Stomach (tissue), 9 donors: ENCODE data around the gene ZMYND8. TPM values are rescaled to one million over a fixed set of nuclear protein-coding genes. Genes with fewer than 3 reads are reported as not detected.

ENCODE experiments used
- DNase-seq, 2 donors: peaks; one replicate each; pipeline versions ENCODE4 v3.0.0 to v3.0.0-alpha.2; 2013 to 2019
- H3K27ac ChIP-seq, 5 donors: fragments of 200-600 bp in 4 of 5; sonication (generic) in 4 of 5; one replicate each; pipeline ENCODE4 v1.5.1; 2013 to 2019; ENCODE audit warnings: mild to moderate bottlenecking in 1 of 5, moderate library complexity in 1 of 5
- H3K27me3 ChIP-seq, 3 donors: fragments of 200-600 bp; sonication (generic); one replicate each; pipeline ENCODE4 v1.5.1; 2017 to 2019; ENCODE audit warnings: mixed run types in 1 of 3
- H3K36me3 ChIP-seq, 4 donors: fragments of 200-600 bp; sonication (generic); 1 replicate in 3 of 4; 2 replicates in 1 of 4; pipeline ENCODE4 v1.5.1; 2016 to 2019
- H3K4me1 ChIP-seq, 4 donors: fragments of 200-600 bp; sonication (generic); one replicate each; pipeline ENCODE4 v1.5.1; 2016 to 2019
- H3K4me3 ChIP-seq, 4 donors: fragments of 200-600 bp; sonication (generic) in 3 of 4; one replicate each; pipeline ENCODE4 v1.5.1; 2016 to 2019; ENCODE audit warnings: mild to moderate bottlenecking in 1 of 4
- H3K9me3 ChIP-seq, 4 donors: fragments of 200-600 bp; sonication (generic); one replicate each; pipeline ENCODE4 v1.5.1; 2016 to 2019
- CTCF ChIP-seq, 7 experiments: fragments of 450-650 bp in 4 of 7; fragments of 200-600 bp in 3 of 7; sonication (generic) in 3 of 7; IDR thresholded peaks; one replicate each; pipeline ENCODE4 v1.5.1; 2016 to 2019; ENCODE audit warnings: antibody characterized with exemption in 7 of 7, control low read depth in 2 of 7, mild to moderate bottlenecking in 1 of 7
- EP300 ChIP-seq: sonication (generic); formaldehyde crosslinking; IDR thresholded peaks from one replicate; pipeline ENCODE4 v1.6.1; 2017; ENCODE audit warnings: antibody characterized with exemption
- POLR2A ChIP-seq, 4 donors: fragments of 450-650 bp; IDR thresholded peaks; one replicate each; pipeline ENCODE4 v1.6.1; 2016; ENCODE audit warnings: antibody characterized with exemption in 4 of 4, control low read depth in 2 of 4, mild to moderate bottlenecking in 1 of 4, moderate library complexity in 1 of 4
- POLR2AphosphoS5 ChIP-seq, 3 donors: sonication (generic); formaldehyde crosslinking; IDR thresholded peaks; one replicate each; pipeline ENCODE4 v1.6.1; 2016; ENCODE audit warnings: antibody characterized with exemption in 3 of 3
- WGBS, 5 donors: extraction: QIAGEN DNeasy Blood & Tissue Kit in 3 of 5; methylation state at CpG; one replicate each; pipeline versions ENCODE4 v1.1.5 to v1.1.7; 2013 to 2018; 5-methylcytosine and 5-hydroxymethylcytosine counted together
- intact Hi-C: fragments of 100-400 bp; cut with DNase I; formaldehyde crosslinking; loops from one replicate; pipeline ENCODE4 v1.15.1; 2023; ENCODE audit warnings: low total_unique reads
- polyA plus RNA-seq, 3 donors: library from polyadenylated mRNA; stranded (reverse); fragments of 200-250 nt; gene quantifications; one replicate each; pipeline ENCODE4 v1.2.3, GENCODE V29; 2013
- total RNA-seq, 5 donors: library from RNA; depleted of rRNA; stranded (reverse); fragments of >200 nt; gene quantifications; one replicate each; pipeline versions ENCODE4 v1.1.0 to v1.2.3, GENCODE V29; 2014 to 2016
- donor health status: healthy with polysubstance abuse.
- donor health status: Bipolar disorder and iron deficiency.
- donor health status: healthy.

Gene ZMYND8
- total and polyA plus RNA-seq, 8 donors = 9.2 to 82.6 (median 39.4) TPM

GRCh38 chr20:47286681-47287080 lies 69.8 kb downstream of the ZMYND8 start:
- 77 to 93% (median 83%) methylated on average over 5 of the region's 5 CpGs for WGBS, 5 donors
- intact Hi-C loops = no loop called here
- no peak overlapping the region for H3K4me3 ChIP-seq
- no peaks in the 10 kb centered on the region for H3K9me3 ChIP-seq
- no peaks in the 10 kb centered on the region for H3K27me3 ChIP-seq
- H3K27ac ChIP-seq = no peak overlapping the region
- DNase-seq = no peak
- H3K4me1 ChIP-seq = no peaks in the 10 kb centered on the region
- peaks cover 74 to 100% (median 98%) of the 10 kb centered on the region in 4 donors for H3K36me3 ChIP-seq
- TF ChIP-seq EP300 (no peak), POLR2AphosphoS5 (IDR thresholded peaks at IDR 0.05) (no peak), POLR2A (IDR thresholded peaks at IDR 0.05) (no peak), CTCF (IDR thresholded peaks at IDR 0.05) (no peak)

GRCh38 chr20:47285189-47285588 lies 71.3 kb downstream of the ZMYND8 start:
- no peak for TF ChIP-seq CTCF (IDR thresholded peaks at IDR 0.05)
- TF ChIP-seq EP300 = no peak
- no peak for TF ChIP-seq POLR2A (IDR thresholded peaks at IDR 0.05)
- TF ChIP-seq POLR2AphosphoS5 (IDR thresholded peaks at IDR 0.05) = no peak
- no peak for DNase-seq
- 69 to 80% (median 78%) methylated on average over 4 of the region's 4 CpGs for WGBS, 5 donors
- intact Hi-C loops = no loop called here
- Histone ChIP-seq H3K4me3 (no peak overlapping the region), H3K36me3 (peaks cover 66 to 100% (median 99%) of the 10 kb centered on the region in 4 donors), H3K27me3 (no peaks in the 10 kb centered on the region), H3K9me3 (no peaks in the 10 kb centered on the region), H3K27ac (no peak overlapping the region), H3K4me1 (no peaks in the 10 kb centered on the region)

- Histone ChIP-seq H3K27ac (no peak overlapping the region), H3K4me3 (no peak overlapping the region), H3K36me3 (peaks cover 68 to 100% (median 99%) of the 10 kb centered on the region in 4 donors), H3K27me3 (no peaks in the 10 kb centered on the region), H3K9me3 (no peaks in the 10 kb centered on the region), H3K4me1 (peaks cover 0 to under 1% (median under 1%) of the 10 kb centered on the region in 4 donors)
- 96 to 99% (median 97%) methylated on average over 5 of the region's 5 CpGs for WGBS, 5 donors
- TF ChIP-seq CTCF (IDR thresholded peaks at IDR 0.05) (no peak), POLR2A (IDR thresholded peaks at IDR 0.05) (no peak), EP300 (no peak), POLR2AphosphoS5 (IDR thresholded peaks at IDR 0.05) (no peak)
- intact Hi-C loops = no loop called here
- no peak for DNase-seq
Observed at GRCh38 chr20:47284373-47284772, 72.1 kb downstream of the ZMYND8 start.

GRCh38 chr20:47283411-47283810 lies 73.1 kb downstream of the ZMYND8 start:
- DNase-seq = no peak
- intact Hi-C loops = no loop called here
- Histone ChIP-seq H3K36me3 (peaks cover 63 to 100% (median 99%) of the 10 kb centered on the region in 4 donors), H3K4me1 (peaks cover 0 to 11% (median 5%) of the 10 kb centered on the region in 4 donors), H3K9me3 (no peaks in the 10 kb centered on the region), H3K27me3 (no peaks in the 10 kb centered on the region), H3K4me3 (no peak overlapping the region), H3K27ac (no peak overlapping the region)
- TF ChIP-seq CTCF (IDR thresholded peaks at IDR 0.05) (no peak), POLR2AphosphoS5 (IDR thresholded peaks at IDR 0.05) (no peak), POLR2A (IDR thresholded peaks at IDR 0.05) (no peak), EP300 (no peak)
- 47 to 68% (median 54%) methylated on average over 3 of the region's 3 CpGs for WGBS, 5 donors
